Suppressor macrophage treated with lipopolysaccharide for 1 hour (primary cell): Measurements from ENCODE around the gene CAPZB.

ENCODE experiments used
- DNase-seq, 3 donors: peaks; one replicate each; pipeline ENCODE4 v3.0.0-alpha.2; 2020 to 2022

CAPZB gene

GRCh38 chr1:19325958-19326747 lies 159.2 kb downstream of the CAPZB start:
- DNase-seq: no peak

GRCh38 chr1:19325368-19325957 lies 159.9 kb downstream of the CAPZB start:
- DNase-seq: no peak

- no peak for DNase-seq
Measured at GRCh38 chr1:19324665-19324990, 160.7 kb downstream of the CAPZB start.

- no peak for DNase-seq
Measured at GRCh38 chr1:19323987-19324664, 161.2 kb downstream of the CAPZB start.

- DNase-seq: peak; percentile 47 to 59 (median 52)
Measured at GRCh38 chr1:19322481-19322880, 162.9 kb downstream of the CAPZB start.

GRCh38 chr1:19321071-19321470 lies 164.3 kb downstream of the CAPZB start:
- DNase-seq: no peak

GRCh38 chr1:19319196-19319595 lies 166.1 kb downstream of the CAPZB start:
- DNase-seq: no peak

- no peak for DNase-seq
Measured at GRCh38 chr1:19317126-19317910, 168.0 kb downstream of the CAPZB start.

- DNase-seq: peak; percentile 40 to 69 (median 46)
Measured at GRCh38 chr1:19315378-19316198, 169.8 kb downstream of the CAPZB start.

- no peak for DNase-seq
Measured at GRCh38 chr1:19313961-19314882, 171.1 kb downstream of the CAPZB start.

GRCh38 chr1:19313636-19313959 lies 171.7 kb downstream of the CAPZB start:
- no peak for DNase-seq

GRCh38 chr1:19312782-19313635 lies 172.3 kb downstream of the CAPZB start:
- no peak for DNase-seq

- peak; percentile 98 to 99 (median 99) for DNase-seq
Measured at GRCh38 chr1:19311931-19312781, 173.2 kb downstream of the CAPZB start, which contains the start of the genes AKR7A2 and SLC66A1. Gene AKR7A2 (minus strand): TSS chr1:19312144. CDS start chr1:19312124, 20 bp downstream. Gene SLC66A1 (plus strand): TSS chr1:19312326. CDS start chr1:19317678, 5,352 bp downstream.

- DNase-seq: no peak
Measured at GRCh38 chr1:19311503-19311930, 173.8 kb downstream of the CAPZB start.

- no peak for DNase-seq
Measured at GRCh38 chr1:19310720-19311502, 174.4 kb downstream of the CAPZB start.

- no peak for DNase-seq
Measured at GRCh38 chr1:19310061-19310460, 175.3 kb downstream of the CAPZB start.

GRCh38 chr1:19309123-19309813 lies 176.1 kb downstream of the CAPZB start:
- DNase-seq: peak in 1 of 3 donors; percentile 41

- DNase-seq: no peak
Measured at GRCh38 chr1:19308509-19308907, 176.8 kb downstream of the CAPZB start.
